WTC11 (cell line): ENCODE results near the gene ABHD6. TPM values are rescaled to one million over a fixed set of nuclear protein-coding genes. Genes with fewer than 3 reads are reported as not detected.

Experiments
- ATAC-seq: fragments of 200-7000 bp; cut with Tn5 transposase; 2 replicates; pipeline ENCODE4 v1.10.0; 2021; ENCODE audit warnings: mild to moderate bottlenecking, moderate library complexity
- CTCF ChIA-PET: fragments of 300-600 bp; sonication (Branson Sonifier 250); formaldehyde crosslinking; loops from one replicate; lab custom pipeline; 2021; ENCODE audit warnings: antibody characterized with exemption; lab: Charles Lee
- POLR2A ChIA-PET: fragments of 350-600 bp; sonication (Branson Sonifier 250); formaldehyde crosslinking; loops from one replicate; lab custom pipeline; 2021; ENCODE audit warnings: antibody characterized with exemption; lab: Charles Lee
- DNase-seq: peaks from one replicate; pipeline ENCODE4 v3.0.0; 2021; ENCODE audit warnings: low spot score
- H3K27ac Mint-ChIP-seq: 2 replicates; pipeline ENCODE4 v1.8.0; 2021; ENCODE audit warnings: mixed read lengths
- H3K27me3 Mint-ChIP-seq: 2 replicates; pipeline ENCODE4 v1.8.0; 2021; ENCODE audit warnings: low read depth, mild to moderate bottlenecking, moderate library complexity, mixed read lengths
- H3K36me3 Mint-ChIP-seq: 2 replicates; pipeline ENCODE4 v1.8.0; 2021; ENCODE audit warnings: mixed read lengths
- H3K4me1 Mint-ChIP-seq: 2 replicates; pipeline ENCODE4 v1.8.0; 2022; ENCODE audit warnings: mixed read lengths
- H3K4me3 Mint-ChIP-seq: 2 replicates; pipeline ENCODE4 v1.8.0; 2021; ENCODE audit warnings: mild to moderate bottlenecking, moderate library complexity, mixed read lengths
- H3K9me3 Mint-ChIP-seq: 2 replicates; pipeline ENCODE4 v1.8.0; 2021; ENCODE audit warnings: mixed read lengths
- CBFB ChIP-seq: sonication (generic); formaldehyde crosslinking; IDR thresholded peaks from 2 replicates; pipeline ENCODE4 v1.8.1; 2022; ENCODE audit warnings: mild to moderate bottlenecking, low read depth, missing genetic modification reagents
- EMX1 ChIP-seq: fragments of 250-450 bp; sonication (Bioruptor Pico); IDR thresholded peaks from 2 replicates; pipeline ENCODE4 v1.8.0; 2021; ENCODE audit warnings: mild to moderate bottlenecking
- ETV6 ChIP-seq: sonication (generic); formaldehyde crosslinking; IDR thresholded peaks from 2 replicates; pipeline ENCODE4 v1.8.1; 2022; ENCODE audit warnings: mild to moderate bottlenecking, missing genetic modification reagents
- GTF2I ChIP-seq: fragments of 250-450 bp; sonication (Bioruptor Pico); conservative IDR thresholded peaks from 2 replicates; pipeline ENCODE4 v1.4.0; 2021; ENCODE audit warnings: mild to moderate bottlenecking
- HMGA2 ChIP-seq: fragments of 250-450 bp; sonication (Bioruptor Pico); IDR thresholded peaks from 2 replicates; pipeline ENCODE4 v1.4.0; 2021; ENCODE audit warnings: mild to moderate bottlenecking, moderate library complexity
- IRF2 ChIP-seq: sonication (generic); formaldehyde crosslinking; IDR thresholded peaks from 2 replicates; pipeline ENCODE4 v1.8.0; 2022; ENCODE audit warnings: low read depth, missing genetic modification reagents, borderline replicate concordance
- MXD4 ChIP-seq: fragments of 250-450 bp; sonication (Bioruptor Pico); IDR thresholded peaks from 2 replicates; pipeline ENCODE4 v1.8.0; 2021; ENCODE audit warnings: mild to moderate bottlenecking, moderate library complexity, borderline replicate concordance
- MYBL2 ChIP-seq: sonication (generic); formaldehyde crosslinking; IDR thresholded peaks from 2 replicates; pipeline ENCODE4 v1.8.1; 2023; ENCODE audit warnings: mild to moderate bottlenecking, moderate library complexity, missing genetic modification reagents
- NFATC4 ChIP-seq: fragments of 250-450 bp; sonication (Bioruptor Pico); IDR thresholded peaks from 2 replicates; pipeline ENCODE4 v1.9.0; 2021; ENCODE audit warnings: mild to moderate bottlenecking
- PRRX2 ChIP-seq: fragments of 250-450 bp; sonication (Bioruptor Pico); IDR thresholded peaks from 2 replicates; pipeline ENCODE4 v1.8.0; 2021; ENCODE audit warnings: mild to moderate bottlenecking
- TCF7 ChIP-seq: sonication (generic); formaldehyde crosslinking; IDR thresholded peaks from 2 replicates; pipeline ENCODE4 v1.8.0; 2022; ENCODE audit warnings: mild to moderate bottlenecking, low read depth, missing genetic modification reagents, moderate library complexity
- TEAD4 ChIP-seq: sonication (generic); formaldehyde crosslinking; IDR thresholded peaks from 2 replicates; pipeline ENCODE4 v1.8.0; 2022; ENCODE audit warnings: mild to moderate bottlenecking, missing genetic modification reagents
- total RNA-seq: library from RNA; stranded (reverse); gene quantifications from 3 replicates; pipeline ENCODE4 v1.2.3, GENCODE V29; 2021
- TF ChIP-seq, protein P1 (sequence below): sonication (generic); formaldehyde crosslinking; IDR thresholded peaks from 2 replicates; pipeline ENCODE4 v1.8.0; 2023; ENCODE audit warnings: missing genetic modification reagents, mild to moderate bottlenecking, borderline replicate concordance
- TF ChIP-seq, protein P2 (sequence below): fragments of 250-450 bp; sonication (Bioruptor Pico); IDR thresholded peaks from 2 replicates; pipeline ENCODE4 v1.9.0; 2021; ENCODE audit warnings: mild to moderate bottlenecking, borderline replicate concordance
- TF ChIP-seq, protein P3 (sequence below): sonication (generic); formaldehyde crosslinking; IDR thresholded peaks from 2 replicates; pipeline ENCODE4 v1.8.1; 2022; ENCODE audit warnings: missing genetic modification reagents, borderline replicate concordance
- TF ChIP-seq, protein P4 (sequence below): fragments of 250-450 bp; sonication (Bioruptor Pico); IDR thresholded peaks from 2 replicates; pipeline ENCODE4 v2.1.2; 2022; ENCODE audit warnings: mild to moderate bottlenecking, moderate library complexity
- TF ChIP-seq, protein P5 (sequence below): sonication (generic); formaldehyde crosslinking; IDR thresholded peaks from 2 replicates; pipeline ENCODE4 v1.8.1; 2022; ENCODE audit warnings: low read depth, missing genetic modification reagents, borderline replicate concordance
- TF ChIP-seq, protein P6 (sequence below): fragments of 250-450 bp; sonication (Bioruptor Pico); IDR thresholded peaks from 2 replicates; pipeline ENCODE4 v1.9.0; 2021; ENCODE audit warnings: mild to moderate bottlenecking
- TF ChIP-seq, protein P7 (sequence below): fragments of 250-450 bp; sonication (Bioruptor Pico); IDR thresholded peaks from 2 replicates; pipeline ENCODE4 v1.8.0; 2021; ENCODE audit warnings: mild to moderate bottlenecking

ABHD6 gene
- total RNA-seq, 1 experiment from 2014 or later = 5.4 TPM

DNA sequence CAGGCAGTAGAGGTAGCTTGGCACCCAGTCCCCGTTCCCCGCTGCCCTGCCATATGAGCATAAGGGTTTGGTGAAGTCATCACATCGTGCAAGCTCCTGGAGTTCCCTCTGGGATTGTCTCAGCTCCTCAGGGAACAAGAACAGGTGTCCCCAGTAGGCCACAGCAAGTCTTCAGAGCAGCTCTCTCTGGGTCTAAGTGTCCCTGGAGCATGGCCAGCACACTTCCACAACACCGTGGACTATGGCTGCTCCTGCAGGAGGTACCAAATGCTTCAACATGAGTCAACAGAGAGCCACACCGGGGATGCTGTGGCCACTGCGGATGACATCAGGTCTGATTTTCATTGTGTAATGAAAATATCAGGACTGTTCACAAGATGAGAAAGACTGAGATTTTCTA is 23.1 kb downstream of the ABHD6 start:
- no peak for DNase-seq
- Mint-ChIP-seq H3K36me3 (no peaks in the 10 kb centered on the region), H3K27ac (no peak overlapping the region), H3K9me3 (no peaks in the 10 kb centered on the region), H3K27me3 (no peaks in the 10 kb centered on the region), H3K4me3 (no peak overlapping the region), H3K4me1 (no peaks in the 10 kb centered on the region)
- ATAC-seq = no peak
- ChIA-PET CTCF (no interaction called here), POLR2A (interaction anchor here (0.6 kb wide), 1 partner anchor 23 kb away, joined by 3 read pairs; the partner anchor contains the start of gene ABHD6)
- TF ChIP-seq TCF7 (no peak), IRF2 (no peak), HMGA2 (CRISPR knock-in tag) (no peak), ETV6 (no peak), EMX1 (no peak), GTF2I (no peak), MXD4 (CRISPR knock-in tag) (no peak), NFATC4 (CRISPR knock-in tag) (no peak), PRRX2 (CRISPR knock-in tag) (no peak), CBFB (CRISPR knock-in tag) (no peak), TEAD4 (CRISPR knock-in tag) (no peak), MYBL2 (CRISPR knock-in tag) (no peak)
- TF ChIP-seq, protein P1, sequence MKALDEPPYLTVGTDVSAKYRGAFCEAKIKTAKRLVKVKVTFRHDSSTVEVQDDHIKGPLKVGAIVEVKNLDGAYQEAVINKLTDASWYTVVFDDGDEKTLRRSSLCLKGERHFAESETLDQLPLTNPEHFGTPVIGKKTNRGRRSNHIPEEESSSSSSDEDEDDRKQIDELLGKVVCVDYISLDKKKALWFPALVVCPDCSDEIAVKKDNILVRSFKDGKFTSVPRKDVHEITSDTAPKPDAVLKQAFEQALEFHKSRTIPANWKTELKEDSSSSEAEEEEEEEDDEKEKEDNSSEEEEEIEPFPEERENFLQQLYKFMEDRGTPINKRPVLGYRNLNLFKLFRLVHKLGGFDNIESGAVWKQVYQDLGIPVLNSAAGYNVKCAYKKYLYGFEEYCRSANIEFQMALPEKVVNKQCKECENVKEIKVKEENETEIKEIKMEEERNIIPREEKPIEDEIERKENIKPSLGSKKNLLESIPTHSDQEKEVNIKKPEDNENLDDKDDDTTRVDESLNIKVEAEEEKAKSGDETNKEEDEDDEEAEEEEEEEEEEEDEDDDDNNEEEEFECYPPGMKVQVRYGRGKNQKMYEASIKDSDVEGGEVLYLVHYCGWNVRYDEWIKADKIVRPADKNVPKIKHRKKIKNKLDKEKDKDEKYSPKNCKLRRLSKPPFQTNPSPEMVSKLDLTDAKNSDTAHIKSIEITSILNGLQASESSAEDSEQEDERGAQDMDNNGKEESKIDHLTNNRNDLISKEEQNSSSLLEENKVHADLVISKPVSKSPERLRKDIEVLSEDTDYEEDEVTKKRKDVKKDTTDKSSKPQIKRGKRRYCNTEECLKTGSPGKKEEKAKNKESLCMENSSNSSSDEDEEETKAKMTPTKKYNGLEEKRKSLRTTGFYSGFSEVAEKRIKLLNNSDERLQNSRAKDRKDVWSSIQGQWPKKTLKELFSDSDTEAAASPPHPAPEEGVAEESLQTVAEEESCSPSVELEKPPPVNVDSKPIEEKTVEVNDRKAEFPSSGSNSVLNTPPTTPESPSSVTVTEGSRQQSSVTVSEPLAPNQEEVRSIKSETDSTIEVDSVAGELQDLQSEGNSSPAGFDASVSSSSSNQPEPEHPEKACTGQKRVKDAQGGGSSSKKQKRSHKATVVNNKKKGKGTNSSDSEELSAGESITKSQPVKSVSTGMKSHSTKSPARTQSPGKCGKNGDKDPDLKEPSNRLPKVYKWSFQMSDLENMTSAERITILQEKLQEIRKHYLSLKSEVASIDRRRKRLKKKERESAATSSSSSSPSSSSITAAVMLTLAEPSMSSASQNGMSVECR (CRISPR knock-in tag) = no peak
- TF ChIP-seq, protein P2, sequence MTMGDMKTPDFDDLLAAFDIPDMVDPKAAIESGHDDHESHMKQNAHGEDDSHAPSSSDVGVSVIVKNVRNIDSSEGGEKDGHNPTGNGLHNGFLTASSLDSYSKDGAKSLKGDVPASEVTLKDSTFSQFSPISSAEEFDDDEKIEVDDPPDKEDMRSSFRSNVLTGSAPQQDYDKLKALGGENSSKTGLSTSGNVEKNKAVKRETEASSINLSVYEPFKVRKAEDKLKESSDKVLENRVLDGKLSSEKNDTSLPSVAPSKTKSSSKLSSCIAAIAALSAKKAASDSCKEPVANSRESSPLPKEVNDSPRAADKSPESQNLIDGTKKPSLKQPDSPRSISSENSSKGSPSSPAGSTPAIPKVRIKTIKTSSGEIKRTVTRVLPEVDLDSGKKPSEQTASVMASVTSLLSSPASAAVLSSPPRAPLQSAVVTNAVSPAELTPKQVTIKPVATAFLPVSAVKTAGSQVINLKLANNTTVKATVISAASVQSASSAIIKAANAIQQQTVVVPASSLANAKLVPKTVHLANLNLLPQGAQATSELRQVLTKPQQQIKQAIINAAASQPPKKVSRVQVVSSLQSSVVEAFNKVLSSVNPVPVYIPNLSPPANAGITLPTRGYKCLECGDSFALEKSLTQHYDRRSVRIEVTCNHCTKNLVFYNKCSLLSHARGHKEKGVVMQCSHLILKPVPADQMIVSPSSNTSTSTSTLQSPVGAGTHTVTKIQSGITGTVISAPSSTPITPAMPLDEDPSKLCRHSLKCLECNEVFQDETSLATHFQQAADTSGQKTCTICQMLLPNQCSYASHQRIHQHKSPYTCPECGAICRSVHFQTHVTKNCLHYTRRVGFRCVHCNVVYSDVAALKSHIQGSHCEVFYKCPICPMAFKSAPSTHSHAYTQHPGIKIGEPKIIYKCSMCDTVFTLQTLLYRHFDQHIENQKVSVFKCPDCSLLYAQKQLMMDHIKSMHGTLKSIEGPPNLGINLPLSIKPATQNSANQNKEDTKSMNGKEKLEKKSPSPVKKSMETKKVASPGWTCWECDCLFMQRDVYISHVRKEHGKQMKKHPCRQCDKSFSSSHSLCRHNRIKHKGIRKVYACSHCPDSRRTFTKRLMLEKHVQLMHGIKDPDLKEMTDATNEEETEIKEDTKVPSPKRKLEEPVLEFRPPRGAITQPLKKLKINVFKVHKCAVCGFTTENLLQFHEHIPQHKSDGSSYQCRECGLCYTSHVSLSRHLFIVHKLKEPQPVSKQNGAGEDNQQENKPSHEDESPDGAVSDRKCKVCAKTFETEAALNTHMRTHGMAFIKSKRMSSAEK = no peak
- TF ChIP-seq, protein P3, sequence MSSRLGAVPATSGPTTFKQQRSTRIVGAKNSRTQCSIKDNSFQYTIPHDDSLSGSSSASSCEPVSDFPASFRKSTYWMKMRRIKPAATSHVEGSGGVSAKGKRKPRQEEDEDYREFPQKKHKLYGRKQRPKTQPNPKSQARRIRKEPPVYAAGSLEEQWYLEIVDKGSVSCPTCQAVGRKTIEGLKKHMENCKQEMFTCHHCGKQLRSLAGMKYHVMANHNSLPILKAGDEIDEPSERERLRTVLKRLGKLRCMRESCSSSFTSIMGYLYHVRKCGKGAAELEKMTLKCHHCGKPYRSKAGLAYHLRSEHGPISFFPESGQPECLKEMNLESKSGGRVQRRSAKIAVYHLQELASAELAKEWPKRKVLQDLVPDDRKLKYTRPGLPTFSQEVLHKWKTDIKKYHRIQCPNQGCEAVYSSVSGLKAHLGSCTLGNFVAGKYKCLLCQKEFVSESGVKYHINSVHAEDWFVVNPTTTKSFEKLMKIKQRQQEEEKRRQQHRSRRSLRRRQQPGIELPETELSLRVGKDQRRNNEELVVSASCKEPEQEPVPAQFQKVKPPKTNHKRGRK = no peak
- TF ChIP-seq, protein P4, sequence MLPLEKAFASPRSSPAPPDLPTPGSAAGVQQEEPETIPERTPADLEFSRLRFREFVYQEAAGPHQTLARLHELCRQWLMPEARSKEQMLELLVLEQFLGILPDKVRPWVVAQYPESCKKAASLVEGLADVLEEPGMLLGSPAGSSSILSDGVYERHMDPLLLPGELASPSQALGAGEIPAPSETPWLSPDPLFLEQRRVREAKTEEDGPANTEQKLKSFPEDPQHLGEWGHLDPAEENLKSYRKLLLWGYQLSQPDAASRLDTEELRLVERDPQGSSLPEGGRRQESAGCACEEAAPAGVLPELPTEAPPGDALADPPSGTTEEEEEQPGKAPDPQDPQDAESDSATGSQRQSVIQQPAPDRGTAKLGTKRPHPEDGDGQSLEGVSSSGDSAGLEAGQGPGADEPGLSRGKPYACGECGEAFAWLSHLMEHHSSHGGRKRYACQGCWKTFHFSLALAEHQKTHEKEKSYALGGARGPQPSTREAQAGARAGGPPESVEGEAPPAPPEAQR = no peak
- TF ChIP-seq, protein P5, sequence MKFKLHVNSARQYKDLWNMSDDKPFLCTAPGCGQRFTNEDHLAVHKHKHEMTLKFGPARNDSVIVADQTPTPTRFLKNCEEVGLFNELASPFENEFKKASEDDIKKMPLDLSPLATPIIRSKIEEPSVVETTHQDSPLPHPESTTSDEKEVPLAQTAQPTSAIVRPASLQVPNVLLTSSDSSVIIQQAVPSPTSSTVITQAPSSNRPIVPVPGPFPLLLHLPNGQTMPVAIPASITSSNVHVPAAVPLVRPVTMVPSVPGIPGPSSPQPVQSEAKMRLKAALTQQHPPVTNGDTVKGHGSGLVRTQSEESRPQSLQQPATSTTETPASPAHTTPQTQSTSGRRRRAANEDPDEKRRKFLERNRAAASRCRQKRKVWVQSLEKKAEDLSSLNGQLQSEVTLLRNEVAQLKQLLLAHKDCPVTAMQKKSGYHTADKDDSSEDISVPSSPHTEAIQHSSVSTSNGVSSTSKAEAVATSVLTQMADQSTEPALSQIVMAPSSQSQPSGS = no peak
- TF ChIP-seq, protein P6, sequence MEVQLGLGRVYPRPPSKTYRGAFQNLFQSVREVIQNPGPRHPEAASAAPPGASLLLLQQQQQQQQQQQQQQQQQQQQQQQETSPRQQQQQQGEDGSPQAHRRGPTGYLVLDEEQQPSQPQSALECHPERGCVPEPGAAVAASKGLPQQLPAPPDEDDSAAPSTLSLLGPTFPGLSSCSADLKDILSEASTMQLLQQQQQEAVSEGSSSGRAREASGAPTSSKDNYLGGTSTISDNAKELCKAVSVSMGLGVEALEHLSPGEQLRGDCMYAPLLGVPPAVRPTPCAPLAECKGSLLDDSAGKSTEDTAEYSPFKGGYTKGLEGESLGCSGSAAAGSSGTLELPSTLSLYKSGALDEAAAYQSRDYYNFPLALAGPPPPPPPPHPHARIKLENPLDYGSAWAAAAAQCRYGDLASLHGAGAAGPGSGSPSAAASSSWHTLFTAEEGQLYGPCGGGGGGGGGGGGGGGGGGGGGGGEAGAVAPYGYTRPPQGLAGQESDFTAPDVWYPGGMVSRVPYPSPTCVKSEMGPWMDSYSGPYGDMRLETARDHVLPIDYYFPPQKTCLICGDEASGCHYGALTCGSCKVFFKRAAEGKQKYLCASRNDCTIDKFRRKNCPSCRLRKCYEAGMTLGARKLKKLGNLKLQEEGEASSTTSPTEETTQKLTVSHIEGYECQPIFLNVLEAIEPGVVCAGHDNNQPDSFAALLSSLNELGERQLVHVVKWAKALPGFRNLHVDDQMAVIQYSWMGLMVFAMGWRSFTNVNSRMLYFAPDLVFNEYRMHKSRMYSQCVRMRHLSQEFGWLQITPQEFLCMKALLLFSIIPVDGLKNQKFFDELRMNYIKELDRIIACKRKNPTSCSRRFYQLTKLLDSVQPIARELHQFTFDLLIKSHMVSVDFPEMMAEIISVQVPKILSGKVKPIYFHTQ = no peak
- TF ChIP-seq, protein P7, sequence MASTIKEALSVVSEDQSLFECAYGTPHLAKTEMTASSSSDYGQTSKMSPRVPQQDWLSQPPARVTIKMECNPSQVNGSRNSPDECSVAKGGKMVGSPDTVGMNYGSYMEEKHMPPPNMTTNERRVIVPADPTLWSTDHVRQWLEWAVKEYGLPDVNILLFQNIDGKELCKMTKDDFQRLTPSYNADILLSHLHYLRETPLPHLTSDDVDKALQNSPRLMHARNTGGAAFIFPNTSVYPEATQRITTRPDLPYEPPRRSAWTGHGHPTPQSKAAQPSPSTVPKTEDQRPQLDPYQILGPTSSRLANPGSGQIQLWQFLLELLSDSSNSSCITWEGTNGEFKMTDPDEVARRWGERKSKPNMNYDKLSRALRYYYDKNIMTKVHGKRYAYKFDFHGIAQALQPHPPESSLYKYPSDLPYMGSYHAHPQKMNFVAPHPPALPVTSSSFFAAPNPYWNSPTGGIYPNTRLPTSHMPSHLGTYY (CRISPR knock-in tag) = no peak
